Breast epithelium (tissue), 3 donors: ENCODE results near the gene RAC3.

Experiments used
- CTCF ChIP-seq, 3 donors: fragments of 450-650 bp; IDR thresholded peaks; one replicate each; pipeline ENCODE4 v1.5.1; 2016 to 2017; ENCODE audit warnings: antibody characterized with exemption in 3 of 3, mild to moderate bottlenecking in 3 of 3, moderate library complexity in 3 of 3
- POLR2A ChIP-seq: fragments of 450-650 bp; IDR thresholded peaks from one replicate; pipeline ENCODE4 v1.6.1; 2016; ENCODE audit warnings: antibody characterized with exemption, mild to moderate bottlenecking, moderate library complexity
- POLR2AphosphoS5 ChIP-seq, 3 donors: sonication (generic); formaldehyde crosslinking; IDR thresholded peaks; one replicate each; pipeline ENCODE4 v1.6.1; 2017; ENCODE audit warnings: antibody characterized with exemption in 3 of 3

- TF ChIP-seq POLR2A (no peak), CTCF (IDR thresholded peaks at IDR 0.05) (no peak), POLR2AphosphoS5 (IDR thresholded peaks at IDR 0.05) (peak; percentile 10 to 75 (median 22))
Observed at GRCh38 chr17:82003411-82004381, 27.8 kb upstream of the RAC3 start.
